K562 (cell line): ENCODE measurements around the gene ERCC1. TPM values are rescaled to one million over a fixed set of nuclear protein-coding genes. Genes with fewer than 3 reads are reported as not detected.
A peak's percentile ranks its signal among the peaks of the same experiment; 100 is the strongest.

Source experiments
- BDP1 ChIP-seq: IDR thresholded peaks from 3 replicates; pipeline ENCODE4 v1.6.1; 2011; ENCODE audit not compliant: insufficient read length, insufficient read depth
- CREB1 ChIP-seq, 2 experiments: sonication (generic) in 1 of 2; formaldehyde crosslinking in 1 of 2; IDR thresholded peaks; 2 replicates each; pipeline versions ENCODE4 v1.6.1 to v1.8.0; 2012 to 2022; ENCODE audit warnings: inconsistent platforms in 1 of 2, mild to moderate bottlenecking in 1 of 2, missing genetic modification reagents in 1 of 2, moderate library complexity in 1 of 2
- CREB3 ChIP-seq: fragments of 450-650 bp; conservative IDR thresholded peaks from 2 replicates; pipeline ENCODE4 v1.6.1; 2016; ENCODE audit warnings: missing genetic modification characterization, low read depth, mild to moderate bottlenecking, missing compliant biosample characterization, moderate library complexity
- EGR1 ChIP-seq: fragments of 450-650 bp; conservative IDR thresholded peaks from 2 replicates; pipeline ENCODE4 v1.6.1; 2017; ENCODE audit warnings: mild to moderate bottlenecking
- ELF4 ChIP-seq: fragments of 450-650 bp; formaldehyde crosslinking; IDR thresholded peaks from 2 replicates; pipeline ENCODE4 v1.4.0; 2022; ENCODE audit warnings: missing genetic modification characterization
- ETS1 ChIP-seq: conservative IDR thresholded peaks from 2 replicates; pipeline ENCODE4 v1.6.1; 2011; ENCODE audit warnings: low read depth, mild to moderate bottlenecking, low read length; ENCODE audit not compliant: control insufficient read depth
- GTF2A2 ChIP-seq: IDR thresholded peaks from 2 replicates; pipeline ENCODE4 v1.6.1; 2016; ENCODE audit warnings: mild to moderate bottlenecking, missing genetic modification characterization, missing compliant biosample characterization
- HDGF ChIP-seq: fragments of 450-650 bp; IDR thresholded peaks from 2 replicates; pipeline ENCODE4 v1.6.1; 2016
- HOMEZ ChIP-seq: fragments of 250-450 bp; sonication (Bioruptor Pico); IDR thresholded peaks from 2 replicates; pipeline ENCODE4 v1.4.0; 2020; ENCODE audit warnings: mild to moderate bottlenecking, moderate library complexity
- LCOR ChIP-seq: sonication (generic); formaldehyde crosslinking; IDR thresholded peaks from 2 replicates; pipeline ENCODE4 v1.8.0; 2022; ENCODE audit warnings: mild to moderate bottlenecking, missing genetic modification reagents
- PYGO2 ChIP-seq: fragments of 450-650 bp; IDR thresholded peaks from 2 replicates; pipeline ENCODE4 v1.6.1; 2016; ENCODE audit warnings: mild to moderate bottlenecking, missing genetic modification characterization, moderate library complexity, missing compliant biosample characterization
- ZBTB7A ChIP-seq: IDR thresholded peaks from 2 replicates; pipeline ENCODE4 v1.6.1; 2011; ENCODE audit warnings: low read depth, mild to moderate bottlenecking, low read length, moderate library complexity, borderline replicate concordance; ENCODE audit not compliant: control insufficient read depth
- ZFP36 ChIP-seq: fragments of 150-350 bp; IDR thresholded peaks from 2 replicates; pipeline ENCODE4 v1.6.1; 2018; ENCODE audit warnings: low read length, low read depth; ENCODE audit not compliant: partially characterized antibody
- ZFP91 ChIP-seq: sonication (generic); formaldehyde crosslinking; IDR thresholded peaks from 2 replicates; pipeline ENCODE4 v1.8.0; 2022; ENCODE audit warnings: mild to moderate bottlenecking, missing genetic modification reagents
- ZNF280B ChIP-seq: fragments of 250-450 bp; sonication (Bioruptor Pico); IDR thresholded peaks from 2 replicates; pipeline ENCODE4 v1.5.1; 2021; ENCODE audit warnings: mild to moderate bottlenecking
- polyA plus RNA-seq, 8 experiments: library from polyadenylated mRNA; depleted of rRNA in 4 of 8; stranded (reverse) in 5 of 8; unstranded in 3 of 8; fragments of >200 nt; fragmentation: Nextera tagmentation in 2 of 8; fragmentation: Illumina TruSeq in 1 of 8; extraction: Ambion mirVana in 2 of 8; extraction: Trizol in 1 of 8; gene quantifications; 2 replicates each; pipeline versions ENCODE4 v1.2.1 to v1.2.3, GENCODE V29; 2011 to 2014; ENCODE audit warnings: inconsistent platforms in 1 of 8, missing spikeins in 1 of 8
- total RNA-seq, 7 experiments: library from RNA; depleted of rRNA in 6 of 7; stranded (reverse); fragments of >200 nt in 6 of 7; fragmentation: Illumina TruSeq in 2 of 7; extraction: Trizol in 2 of 7; gene quantifications; 2 replicates each; pipeline versions ENCODE4 v1.2.1 to v1.2.3, GENCODE V29; 2011 to 2021; ENCODE audit warnings: low replicate concordance in 1 of 7

ERCC1 gene
- total and polyA plus RNA-seq, 9 of the 15 experiments (the other 6 are each of a cell fraction or from before 2014, with no cell fraction given) = 9.3 to 92.6 (median 60.0) TPM

- TF ChIP-seq ZFP91 (CRISPR knock-in tag) (no peak), GTF2A2 (tag) (no peak), EGR1 (peak; percentile 29; the same call in 1 of the 2 replicates), PYGO2 (tag) (no peak), HOMEZ (CRISPR knock-in tag) (0 out of 2 replicates have a peak, but pooled peaks have one; percentile 7), ZBTB7A (peak; percentile 64; the same call in 1 of the 2 replicates), ZFP36 (no peak), ZNF280B (CRISPR knock-in tag) (no peak), CREB3 (tag) (no peak), BDP1 (no peak), ETS1 (no peak), ELF4 (CRISPR knock-in tag) (no peak), HDGF (peak; percentile 57; the same call in 1 of the 2 replicates), CREB1 (IDR thresholded peaks at IDR 0.05) (no peak), CREB1 (CRISPR knock-in tag; IDR thresholded peaks at IDR 0.05) (no peak), LCOR (CRISPR knock-in tag) (no peak)
Measured at GRCh38 chr19:45464852-45465441, 41.2 kb upstream of the ERCC1 start (continued).
